ENCODE data around the gene CLDN34.

DNA sequence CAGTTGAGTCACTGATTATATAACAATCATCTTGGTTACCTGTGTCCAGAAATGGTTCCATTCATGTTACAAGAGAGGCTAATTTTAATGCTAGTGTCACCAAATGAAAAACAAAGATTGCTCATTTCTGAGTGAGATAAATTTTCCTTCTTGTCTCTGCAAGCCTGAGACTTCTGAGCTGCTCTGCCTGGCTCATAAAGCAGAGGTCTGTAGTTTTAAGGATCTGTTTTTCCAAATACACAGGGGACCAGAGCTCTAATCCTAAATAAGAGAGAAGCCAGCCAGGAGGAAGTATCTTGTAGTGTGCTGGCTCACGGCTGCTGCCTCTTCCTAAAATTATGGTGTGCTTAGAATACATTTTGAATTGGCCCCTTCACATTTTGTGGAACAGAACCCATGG, 42.6 kb downstream of the CLDN34 start:
- TF ChIP-seq ELF4 (IDR thresholded peaks at IDR 0.05): no peak
- no peak for TF ChIP-seq SP1 (IDR thresholded peaks at IDR 0.05)
- TF ChIP-seq HDGF (IDR thresholded peaks at IDR 0.05; ENCODE audit: borderline replicate concordance): no peak
- TF ChIP-seq FOXK2 (IDR thresholded peaks at IDR 0.05): no peak
- TF ChIP-seq, protein P1, sequence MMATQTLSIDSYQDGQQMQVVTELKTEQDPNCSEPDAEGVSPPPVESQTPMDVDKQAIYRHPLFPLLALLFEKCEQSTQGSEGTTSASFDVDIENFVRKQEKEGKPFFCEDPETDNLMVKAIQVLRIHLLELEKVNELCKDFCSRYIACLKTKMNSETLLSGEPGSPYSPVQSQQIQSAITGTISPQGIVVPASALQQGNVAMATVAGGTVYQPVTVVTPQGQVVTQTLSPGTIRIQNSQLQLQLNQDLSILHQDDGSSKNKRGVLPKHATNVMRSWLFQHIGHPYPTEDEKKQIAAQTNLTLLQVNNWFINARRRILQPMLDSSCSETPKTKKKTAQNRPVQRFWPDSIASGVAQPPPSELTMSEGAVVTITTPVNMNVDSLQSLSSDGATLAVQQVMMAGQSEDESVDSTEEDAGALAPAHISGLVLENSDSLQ (IDR thresholded peaks at IDR 0.05): no peak
- TF ChIP-seq BHLHE40 (IDR thresholded peaks at IDR 0.05; ENCODE audit: borderline replicate concordance): no peak
- no peak for TF ChIP-seq FOXA1 (IDR thresholded peaks at IDR 0.05)
- TF ChIP-seq CTBP1 (IDR thresholded peaks at IDR 0.05; ENCODE audit: borderline replicate concordance): no peak
- no peak for TF ChIP-seq NFRKB (IDR thresholded peaks at IDR 0.05)
- no peak for TF ChIP-seq LEF1 (IDR thresholded peaks at IDR 0.05; ENCODE audit: borderline replicate concordance)
